B cell (primary cell): Measurements from ENCODE around the gene FRMPD1. TPM values are rescaled to one million over a fixed set of nuclear protein-coding genes. Genes with fewer than 3 reads are reported as not detected.

Source experiments
- ATAC-seq: fragments of 200-7000 bp; cut with Tn5 transposase; one replicate; pipeline ENCODE4 v1.10.0; 2021; ENCODE audit warnings: low read depth, mild to moderate bottlenecking, moderate number of reproducible peaks, moderate library complexity
- CTCF ChIA-PET: fragments of 350-600 bp; sonication (Branson Sonifier 250); formaldehyde crosslinking; loops from one replicate; lab custom pipeline; 2021; ENCODE audit warnings: antibody characterized with exemption, inconsistent platforms; lab: Charles Lee
- POLR2A ChIA-PET: fragments of 350-600 bp; sonication (Branson Sonifier 250); formaldehyde crosslinking; loops from one replicate; lab custom pipeline; 2021; ENCODE audit warnings: antibody characterized with exemption; lab: Charles Lee
- DNase-seq: peaks from one replicate; pipeline ENCODE4 v3.0.0; 2013
- H2AFZ ChIP-seq: 2 replicates; pipeline ENCODE4 v1.6.1; 2012; ENCODE audit warnings: mild to moderate bottlenecking, low read depth, low read length; ENCODE audit not compliant: insufficient read depth, poor library complexity, severe bottlenecking
- H3K27ac ChIP-seq, 2 donors: 1 replicate in 1 of 2; 2 replicates in 1 of 2; pipeline ENCODE4 v1.5.1; 2012 to 2013; ENCODE audit warnings: low read length in 2 of 2, mild to moderate bottlenecking in 2 of 2, moderate library complexity in 1 of 2
- H3K27me3 ChIP-seq, 4 experiments: fragments of 200-600 bp in 1 of 4; sonication (generic) in 1 of 4; replicated peaks in 1 of 4; 1 replicate in 2 of 4; 2 replicates in 2 of 4; pipeline versions ENCODE4 v1.6.1 to v1.7.0; 2013 to 2016; ENCODE audit warnings: low read length in 3 of 4, mild to moderate bottlenecking in 2 of 4, mixed read lengths in 1 of 4, moderate library complexity in 1 of 4; ENCODE audit not compliant: insufficient read depth in 4 of 4, control insufficient read depth in 3 of 4; ENCODE audit errors: control extremely low read depth in 1 of 4
- H3K36me3 ChIP-seq, 2 experiments: replicated peaks in 1 of 2; 1 replicate in 1 of 2; 2 replicates in 1 of 2; pipeline versions ENCODE4 v1.6.1 to v1.7.1; 2013; ENCODE audit warnings: low read length in 1 of 2; ENCODE audit not compliant: insufficient read depth in 2 of 2, control insufficient read depth in 1 of 2; ENCODE audit errors: control extremely low read depth in 1 of 2, extremely low read depth in 1 of 2
- H3K4me1 ChIP-seq, 2 donors: fragments of 200-600 bp in 1 of 2; sonication (generic) in 1 of 2; 1 replicate in 1 of 2; 2 replicates in 1 of 2; pipeline versions ENCODE4 v1.5.1 to v1.6.1; 2013 to 2017; ENCODE audit warnings: low read length in 2 of 2; ENCODE audit not compliant: control insufficient read depth in 2 of 2, insufficient read depth in 2 of 2
- H3K4me2 ChIP-seq: replicated peaks from 2 replicates; pipeline ENCODE3; 2012; ENCODE audit warnings: mild to moderate bottlenecking, low read depth, low read length; ENCODE audit not compliant: poor library complexity, severe bottlenecking
- H3K4me3 ChIP-seq, 5 experiments: fragments of 200-600 bp in 1 of 5; sonication (generic) in 1 of 5; 1 replicate in 3 of 5; 2 replicates in 2 of 5; pipeline versions ENCODE4 v1.5.1 to v1.7.0; 2011 to 2016; ENCODE audit warnings: low read length in 4 of 5, mild to moderate bottlenecking in 4 of 5, low read depth in 2 of 5, control low read depth in 1 of 5, moderate library complexity in 1 of 5; ENCODE audit not compliant: insufficient read depth in 1 of 5; ENCODE audit errors: control extremely low read depth in 1 of 5, extremely low read depth in 1 of 5
- H3K79me2 ChIP-seq: fragments of 200-600 bp; sonication (generic); one replicate; pipeline ENCODE4 v1.6.0; 2016; ENCODE audit warnings: low read length; ENCODE audit not compliant: control insufficient read depth, insufficient read depth
- H3K9ac ChIP-seq: fragments of 200-600 bp; sonication (generic); 2 replicates; pipeline ENCODE4 v1.6.1; 2017; ENCODE audit warnings: mild to moderate bottlenecking, low read length, moderate library complexity
- H3K9me3 ChIP-seq, 3 donors: one replicate each; pipeline versions ENCODE4 v1.6.1 to v1.7.1; 2013; ENCODE audit warnings: low read length in 2 of 3; ENCODE audit not compliant: control insufficient read depth in 2 of 3, insufficient read depth in 1 of 3; ENCODE audit errors: control extremely low read depth in 1 of 3
- H4K20me1 ChIP-seq: 2 replicates; pipeline ENCODE4 v1.6.0; 2012; ENCODE audit warnings: mild to moderate bottlenecking, low read length; ENCODE audit not compliant: insufficient read depth, control insufficient read depth, poor library complexity, severe bottlenecking
- H3K27ac Mint-ChIP-seq: one replicate; pipeline ENCODE4 v1.8.0; 2021; ENCODE audit warnings: mixed read lengths
- H3K27me3 Mint-ChIP-seq: one replicate; pipeline ENCODE4 v1.8.0; 2021; ENCODE audit warnings: mixed read lengths
- H3K4me1 Mint-ChIP-seq: one replicate; pipeline ENCODE4 v1.8.0; 2021; ENCODE audit warnings: mixed read lengths
- H3K4me3 Mint-ChIP-seq: one replicate; pipeline ENCODE4 v1.8.0; 2021; ENCODE audit warnings: mixed read lengths
- H3K9me3 Mint-ChIP-seq: one replicate; pipeline ENCODE4 v1.8.0; 2022; ENCODE audit warnings: mixed read lengths; ENCODE audit not compliant: insufficient read depth
- EZH2 ChIP-seq: IDR thresholded peaks from 2 replicates; pipeline ENCODE4 v1.6.1; 2012; ENCODE audit warnings: borderline replicate concordance, low read depth, mild to moderate bottlenecking, moderate library complexity, low read length; ENCODE audit not compliant: insufficient read depth, poor library complexity, severe bottlenecking
- WGBS: methylation state at CpG from one replicate; pipeline ENCODE4 v1.1.5; 2013; ENCODE audit warnings: missing lambda C conversion rate; ENCODE audit not compliant: insufficient coverage; 5-methylcytosine and 5-hydroxymethylcytosine counted together
- intact Hi-C: fragments of 100-400 bp; cut with micrococcal nuclease; formaldehyde crosslinking; loops from one replicate; pipeline ENCODE4 v1.10.0; 2022
- polyA plus RNA-seq: library from polyadenylated mRNA; depleted of rRNA; stranded (reverse); fragments of >200 nt; gene quantifications from 2 replicates; pipeline ENCODE4 v1.2.3, GENCODE V29; 2012
- total RNA-seq, 2 donors: library from RNA; stranded (reverse); fragments of 120-200 nt in 1 of 2; gene quantifications; 1 replicate in 1 of 2; 2 replicates in 1 of 2; pipeline versions ENCODE4 v1.2.3 to v1.2.4, GENCODE V29; 2013 to 2022
- TF ChIP-seq, protein P1 (sequence below): fragments of 200-600 bp; IDR thresholded peaks from one replicate; pipeline ENCODE4 v1.8.0; 2022; ENCODE audit warnings: antibody characterized with exemption, mild to moderate bottlenecking

Gene FRMPD1
- total and polyA plus RNA-seq, 2 donors (not counting 1 experiment from before 2014, with no cell fraction given), result 0.05 TPM; not detected in 1

DNA sequence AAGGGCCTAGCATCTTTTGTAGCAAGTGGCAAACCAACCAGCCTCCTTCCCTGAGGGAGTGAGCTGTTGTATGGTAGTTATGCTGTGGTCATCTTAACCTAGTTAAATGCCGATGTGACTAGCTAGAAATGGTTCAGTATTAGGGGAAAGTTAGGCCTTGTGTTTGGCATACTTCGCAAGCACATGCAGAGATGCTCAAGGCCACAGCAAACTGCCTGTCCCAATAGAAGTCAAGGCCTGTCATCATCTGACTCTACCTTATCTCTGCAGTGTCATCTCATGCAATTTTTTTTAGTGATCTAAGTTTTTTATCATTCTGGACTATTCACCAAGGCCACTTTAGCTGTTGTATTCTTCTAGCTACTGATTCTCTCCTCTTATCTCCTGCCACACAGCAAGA, 139.3 kb downstream of the FRMPD1 start:
- ATAC-seq, result no peak
- Histone ChIP-seq H3K27me3 (peaks cover 0 to 2% (median 0%) of the 10 kb centered on the region in 4 experiments), H3K79me2 (peaks cover 11% of the 10 kb centered on the region), H3K9ac (no peak overlapping the region), H3K27ac (no peak overlapping the region), H3K4me2 (no peak overlapping the region), H3K9me3 (peaks cover 0 to 5% (median 0%) of the 10 kb centered on the region in 3 donors), H3K4me1 (peaks cover 3 to 7% of the 10 kb centered on the region in 2 donors), H3K36me3 (no peaks in the 10 kb centered on the region), H2AFZ (no peak overlapping the region), H4K20me1 (no peaks in the 10 kb centered on the region), H3K4me3 (no peak overlapping the region)
- Mint-ChIP-seq H3K9me3 (no peaks in the 10 kb centered on the region), H3K27me3 (peaks cover 9% of the 10 kb centered on the region), H3K4me3 (no peak overlapping the region), H3K27ac (no peak overlapping the region), H3K4me1 (peaks cover 5% of the 10 kb centered on the region)
- WGBS, result 100% methylated on average over 1 of the region's 2 CpGs
- ChIA-PET POLR2A (no interaction called here), CTCF (no interaction called here)
- TF ChIP-seq, protein P1, sequence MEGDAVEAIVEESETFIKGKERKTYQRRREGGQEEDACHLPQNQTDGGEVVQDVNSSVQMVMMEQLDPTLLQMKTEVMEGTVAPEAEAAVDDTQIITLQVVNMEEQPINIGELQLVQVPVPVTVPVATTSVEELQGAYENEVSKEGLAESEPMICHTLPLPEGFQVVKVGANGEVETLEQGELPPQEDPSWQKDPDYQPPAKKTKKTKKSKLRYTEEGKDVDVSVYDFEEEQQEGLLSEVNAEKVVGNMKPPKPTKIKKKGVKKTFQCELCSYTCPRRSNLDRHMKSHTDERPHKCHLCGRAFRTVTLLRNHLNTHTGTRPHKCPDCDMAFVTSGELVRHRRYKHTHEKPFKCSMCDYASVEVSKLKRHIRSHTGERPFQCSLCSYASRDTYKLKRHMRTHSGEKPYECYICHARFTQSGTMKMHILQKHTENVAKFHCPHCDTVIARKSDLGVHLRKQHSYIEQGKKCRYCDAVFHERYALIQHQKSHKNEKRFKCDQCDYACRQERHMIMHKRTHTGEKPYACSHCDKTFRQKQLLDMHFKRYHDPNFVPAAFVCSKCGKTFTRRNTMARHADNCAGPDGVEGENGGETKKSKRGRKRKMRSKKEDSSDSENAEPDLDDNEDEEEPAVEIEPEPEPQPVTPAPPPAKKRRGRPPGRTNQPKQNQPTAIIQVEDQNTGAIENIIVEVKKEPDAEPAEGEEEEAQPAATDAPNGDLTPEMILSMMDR, result no peak
- no peak for TF ChIP-seq EZH2
- intact Hi-C loops, result no loop called here
- no peak for DNase-seq

GRCh38 chr9:37792122-37792521, 141.4 kb downstream of the FRMPD1 start:
- Histone ChIP-seq H3K27ac (no peak overlapping the region), H3K79me2 (no peaks in the 10 kb centered on the region), H3K36me3 (no peaks in the 10 kb centered on the region), H3K4me1 (no peaks in the 10 kb centered on the region), H3K27me3 (no peaks in the 10 kb centered on the region), H3K9ac (no peak overlapping the region), H3K4me2 (no peak overlapping the region), H3K9me3 (peaks cover 0 to 2% (median 0%) of the 10 kb centered on the region in 3 donors), H2AFZ (no peak overlapping the region), H3K4me3 (no peak overlapping the region), H4K20me1 (no peaks in the 10 kb centered on the region)
- TF ChIP-seq, protein P1, result no peak
- TF ChIP-seq EZH2, result no peak
- no CpG with 5 or more reads among the region's 5 CpGs for WGBS
- no peak overlapping the region for H3K27ac Mint-ChIP-seq
- H3K4me1 Mint-ChIP-seq, result no peaks in the 10 kb centered on the region
- CTCF ChIA-PET, result no interaction called here
- no peaks in the 10 kb centered on the region for H3K9me3 Mint-ChIP-seq
- POLR2A ChIA-PET, result no interaction called here
- intact Hi-C loops, result no loop called here
- H3K4me3 Mint-ChIP-seq, result no peak overlapping the region
- no peak for ATAC-seq
- no peak for DNase-seq
- peaks cover 9% of the 10 kb centered on the region for H3K27me3 Mint-ChIP-seq
